ENCODE results near the gene FAM20C. TPM values are rescaled to one million over a fixed set of nuclear protein-coding genes. Genes with fewer than 3 reads are reported as not detected.

Gene FAM20C
- total RNA-seq, 4 donors from 2014 or later: 41.9 to 87.5 (median 73.6) TPM

DNA sequence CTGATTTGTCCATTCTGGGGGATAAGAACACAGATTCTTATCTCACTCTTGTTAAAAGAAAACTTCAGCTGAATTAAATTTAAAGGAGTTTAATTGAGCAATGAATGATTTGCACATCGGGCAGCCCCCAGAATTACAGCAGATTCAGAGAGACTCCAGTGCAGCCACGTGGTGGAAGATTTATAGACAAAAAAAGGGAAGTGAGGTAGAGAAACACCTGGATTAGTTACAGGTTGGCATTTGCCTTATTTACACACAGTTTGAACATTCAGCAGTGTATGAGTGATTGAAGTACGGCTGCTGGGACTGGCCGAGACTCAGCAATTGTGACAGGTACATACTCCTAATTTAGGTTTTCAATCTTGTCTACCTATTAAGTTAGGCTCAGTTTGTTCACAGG is 46.5 kb upstream of the FAM20C start:
- no peak for ATAC-seq
- H3K36me3 ChIP-seq: no peaks in the 10 kb centered on the region
- H3K27ac ChIP-seq: no peak overlapping the region
- WGBS, 2 donors (ENCODE audit: low coverage in 1 of 2): 76 to 91% methylated on average over 4 of the region's 4 CpGs
- H3K4me1 ChIP-seq: peaks cover 0 to 41% (median 11%) of the 10 kb centered on the region in 3 donors
- no peak for TF ChIP-seq POLR2AphosphoS5 (IDR thresholded peaks at IDR 0.05)
- TF ChIP-seq EP300 (IDR thresholded peaks at IDR 0.05): no peak
- TF ChIP-seq POLR2A (IDR thresholded peaks at IDR 0.05): no peak
- TF ChIP-seq, protein P1, sequence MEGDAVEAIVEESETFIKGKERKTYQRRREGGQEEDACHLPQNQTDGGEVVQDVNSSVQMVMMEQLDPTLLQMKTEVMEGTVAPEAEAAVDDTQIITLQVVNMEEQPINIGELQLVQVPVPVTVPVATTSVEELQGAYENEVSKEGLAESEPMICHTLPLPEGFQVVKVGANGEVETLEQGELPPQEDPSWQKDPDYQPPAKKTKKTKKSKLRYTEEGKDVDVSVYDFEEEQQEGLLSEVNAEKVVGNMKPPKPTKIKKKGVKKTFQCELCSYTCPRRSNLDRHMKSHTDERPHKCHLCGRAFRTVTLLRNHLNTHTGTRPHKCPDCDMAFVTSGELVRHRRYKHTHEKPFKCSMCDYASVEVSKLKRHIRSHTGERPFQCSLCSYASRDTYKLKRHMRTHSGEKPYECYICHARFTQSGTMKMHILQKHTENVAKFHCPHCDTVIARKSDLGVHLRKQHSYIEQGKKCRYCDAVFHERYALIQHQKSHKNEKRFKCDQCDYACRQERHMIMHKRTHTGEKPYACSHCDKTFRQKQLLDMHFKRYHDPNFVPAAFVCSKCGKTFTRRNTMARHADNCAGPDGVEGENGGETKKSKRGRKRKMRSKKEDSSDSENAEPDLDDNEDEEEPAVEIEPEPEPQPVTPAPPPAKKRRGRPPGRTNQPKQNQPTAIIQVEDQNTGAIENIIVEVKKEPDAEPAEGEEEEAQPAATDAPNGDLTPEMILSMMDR (IDR thresholded peaks at IDR 0.05): no peak
- H3K4me3 ChIP-seq: no peak overlapping the region
- no peaks in the 10 kb centered on the region for H3K27me3 ChIP-seq
- no peaks in the 10 kb centered on the region for H3K9me3 ChIP-seq

DNA sequence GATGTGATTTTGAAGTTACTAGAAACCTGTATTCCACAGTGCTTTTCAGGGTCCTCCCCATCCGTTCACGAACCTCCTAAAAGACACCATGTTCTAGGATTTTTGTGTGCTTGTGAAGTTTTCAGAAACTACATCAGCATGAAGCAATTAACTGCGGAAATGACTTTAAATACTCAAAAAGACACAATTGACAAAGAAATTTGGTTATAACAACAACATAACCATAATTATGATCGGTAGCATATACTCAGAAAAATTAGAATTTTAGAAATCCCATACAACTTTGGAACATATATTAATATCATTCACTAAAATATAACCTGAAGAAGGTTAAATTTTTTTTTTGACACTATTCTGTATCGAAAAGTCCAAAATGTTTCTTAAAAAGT is 43.8 kb upstream of the FAM20C start:
- peaks cover 0 to 23% (median 11%) of the 10 kb centered on the region in 3 donors for H3K4me1 ChIP-seq
- H3K27ac ChIP-seq: peak overlapping the region; percentile 90 to 98 (median 94)
- ATAC-seq: no peak
- WGBS, 2 donors (ENCODE audit: low coverage in 1 of 2): 70 to 73% methylated on average over 5 of the region's 5 CpGs
- H3K27me3 ChIP-seq: no peaks in the 10 kb centered on the region
- H3K4me3 ChIP-seq: peak overlapping the region; percentile 35 to 63
- H3K9me3 ChIP-seq: no peaks in the 10 kb centered on the region
- no peaks in the 10 kb centered on the region for H3K36me3 ChIP-seq
- TF ChIP-seq EP300 (IDR thresholded peaks at IDR 0.05) (no peak), POLR2AphosphoS5 (IDR thresholded peaks at IDR 0.05) (no peak), POLR2A (IDR thresholded peaks at IDR 0.05) (no peak)
- TF ChIP-seq, protein P1 (IDR thresholded peaks at IDR 0.05): no peak

DNA sequence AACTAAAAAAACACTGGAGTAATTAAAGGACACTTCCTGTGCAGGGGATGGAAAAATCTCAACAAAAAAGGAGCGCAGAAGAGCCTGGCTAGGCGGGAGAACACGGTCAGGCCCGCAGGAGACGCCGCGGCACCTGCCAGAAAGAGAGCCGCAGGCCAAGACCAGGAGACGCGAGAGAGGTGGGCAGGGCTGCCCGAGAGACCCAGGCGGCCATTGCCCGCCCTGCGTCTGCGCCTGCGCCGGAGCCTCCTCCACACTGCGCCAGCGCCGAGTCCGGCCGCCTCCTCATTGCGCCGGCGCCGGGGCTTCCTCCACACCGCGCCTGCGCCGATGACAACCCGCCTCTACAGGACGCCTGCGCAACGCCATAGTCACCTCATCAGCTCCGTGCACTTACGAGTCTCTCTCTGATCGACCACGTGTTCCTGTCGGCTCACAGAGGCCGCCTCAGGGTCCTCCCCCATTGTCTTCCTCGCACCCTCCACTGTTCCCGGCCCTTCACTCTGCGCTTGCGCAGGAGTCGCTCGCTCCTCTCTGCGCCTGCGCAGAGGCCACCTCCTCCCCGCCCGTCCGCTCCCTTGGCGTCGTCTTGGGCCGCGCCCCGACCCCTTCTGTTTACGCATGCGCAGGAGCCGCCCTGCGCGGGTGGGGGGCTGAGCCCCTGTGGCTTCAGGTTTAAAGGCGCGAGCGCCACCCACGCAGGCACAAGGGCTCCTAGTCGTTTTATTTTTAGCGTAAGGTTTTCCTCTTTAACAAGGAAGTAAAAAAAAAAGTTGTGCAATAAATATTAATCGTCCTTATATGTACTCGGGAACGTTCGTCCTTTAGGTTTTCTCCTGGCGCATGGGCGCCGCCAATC is 43.2 kb upstream of the FAM20C start:
- Histone ChIP-seq H3K9me3 (no peaks in the 10 kb centered on the region), H3K27ac (peak overlapping the region; percentile 90 to 98 (median 94)), H3K4me1 (peaks cover 0 to 28% (median 11%) of the 10 kb centered on the region in 3 donors), H3K27me3 (no peaks in the 10 kb centered on the region), H3K4me3 (peak overlapping the region; percentile 35 to 63), H3K36me3 (no peaks in the 10 kb centered on the region)
- ATAC-seq: peak; percentile 97
- TF ChIP-seq, protein P1 (IDR thresholded peaks at IDR 0.05): peak in 2 of 4 experiments; percentile 13 to 22
- TF ChIP-seq POLR2AphosphoS5 (IDR thresholded peaks at IDR 0.05): peak; percentile 86
- TF ChIP-seq EP300 (IDR thresholded peaks at IDR 0.05): no peak
- peak; percentile 65 to 87 for TF ChIP-seq POLR2A (IDR thresholded peaks at IDR 0.05)
- 0% methylated on average over 18 to 28 of the region's 74 CpGs for WGBS, 2 donors (ENCODE audit: low coverage in 1 of 2)

DNA sequence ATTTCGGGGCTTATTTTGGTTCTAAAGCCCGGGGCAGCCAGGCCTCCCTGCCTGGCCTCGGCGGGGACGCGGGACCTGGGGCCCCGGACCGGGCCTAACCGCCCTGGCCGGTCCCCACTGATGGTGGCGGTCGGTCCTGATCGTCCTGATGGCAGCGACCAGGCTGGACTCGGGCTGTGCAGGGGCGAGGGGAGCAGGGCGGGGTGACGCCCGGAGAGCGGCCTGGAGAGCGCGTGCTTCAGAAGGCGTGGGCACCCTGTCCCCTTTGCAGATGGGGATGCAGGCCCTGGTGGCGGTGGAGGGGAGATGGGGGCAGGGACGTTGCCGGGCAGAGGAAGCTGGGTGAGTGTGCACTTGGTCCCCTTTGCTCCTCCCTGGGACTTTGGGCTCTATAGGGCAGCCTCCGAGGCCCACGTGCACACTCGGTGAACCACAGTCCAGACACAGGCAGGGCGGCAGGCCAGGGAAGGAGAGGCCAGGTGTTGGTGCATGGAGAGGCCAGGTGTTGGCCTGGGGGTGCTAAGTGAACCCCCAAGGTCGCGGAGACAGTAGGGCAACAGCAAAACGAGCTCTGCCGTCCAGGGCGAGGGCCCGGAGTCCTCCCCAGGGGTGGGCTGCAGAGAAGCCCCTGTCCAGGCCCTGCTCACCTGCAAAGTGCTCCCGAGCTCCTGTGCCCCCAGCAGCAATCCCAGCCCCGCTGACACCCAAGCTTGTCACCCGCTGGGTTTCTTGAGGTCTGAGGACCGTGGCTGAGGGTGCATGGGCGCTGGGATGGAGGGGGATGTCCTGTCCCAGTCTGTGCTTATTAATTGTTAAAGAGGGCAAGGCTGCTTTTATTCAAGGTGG is 42.4 kb upstream of the FAM20C start:
- Histone ChIP-seq H3K9me3 (no peaks in the 10 kb centered on the region), H3K27me3 (no peaks in the 10 kb centered on the region), H3K4me3 (peak overlapping the region; percentile 35 to 63), H3K36me3 (no peaks in the 10 kb centered on the region), H3K27ac (peak overlapping the region; percentile 90 to 98 (median 94)), H3K4me1 (peaks cover 0 to 36% (median 11%) of the 10 kb centered on the region in 3 donors)
- WGBS, 2 donors (ENCODE audit: low coverage in 1 of 2): 83% methylated on average over 8 of the region's 41 CpGs; no CpG with 5 or more reads in 1 of the 2 donors
- TF ChIP-seq POLR2AphosphoS5 (IDR thresholded peaks at IDR 0.05) (peak; percentile 1), POLR2A (IDR thresholded peaks at IDR 0.05) (no peak), EP300 (IDR thresholded peaks at IDR 0.05) (no peak)
- TF ChIP-seq, protein P1 (IDR thresholded peaks at IDR 0.05): peak in 1 of 4 experiments; percentile 3
- ATAC-seq: peak; percentile 3

Data from gastroesophageal sphincter (tissue), 4 donors.